ENCODE measurements around the gene SND1.

Gene SND1

GRCh38 chr7:127810696-127811660 is 159.0 kb downstream of the SND1 start:
- TF ChIP-seq, protein P1, sequence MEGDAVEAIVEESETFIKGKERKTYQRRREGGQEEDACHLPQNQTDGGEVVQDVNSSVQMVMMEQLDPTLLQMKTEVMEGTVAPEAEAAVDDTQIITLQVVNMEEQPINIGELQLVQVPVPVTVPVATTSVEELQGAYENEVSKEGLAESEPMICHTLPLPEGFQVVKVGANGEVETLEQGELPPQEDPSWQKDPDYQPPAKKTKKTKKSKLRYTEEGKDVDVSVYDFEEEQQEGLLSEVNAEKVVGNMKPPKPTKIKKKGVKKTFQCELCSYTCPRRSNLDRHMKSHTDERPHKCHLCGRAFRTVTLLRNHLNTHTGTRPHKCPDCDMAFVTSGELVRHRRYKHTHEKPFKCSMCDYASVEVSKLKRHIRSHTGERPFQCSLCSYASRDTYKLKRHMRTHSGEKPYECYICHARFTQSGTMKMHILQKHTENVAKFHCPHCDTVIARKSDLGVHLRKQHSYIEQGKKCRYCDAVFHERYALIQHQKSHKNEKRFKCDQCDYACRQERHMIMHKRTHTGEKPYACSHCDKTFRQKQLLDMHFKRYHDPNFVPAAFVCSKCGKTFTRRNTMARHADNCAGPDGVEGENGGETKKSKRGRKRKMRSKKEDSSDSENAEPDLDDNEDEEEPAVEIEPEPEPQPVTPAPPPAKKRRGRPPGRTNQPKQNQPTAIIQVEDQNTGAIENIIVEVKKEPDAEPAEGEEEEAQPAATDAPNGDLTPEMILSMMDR (IDR thresholded peaks at IDR 0.05; ENCODE audit: insufficient read depth, low read depth, low read length, missing control alignments): no peak

GRCh38 chr7:127812540-127812939 is 160.5 kb downstream of the SND1 start:
- no peak overlapping the region for H3K4me3 ChIP-seq (ENCODE audit: low read depth, low read length)
- TF ChIP-seq, protein P1 (IDR thresholded peaks at IDR 0.05; ENCODE audit: insufficient read depth, low read depth, low read length, missing control alignments): no peak
- DNase-seq (ENCODE audit: low read depth): no peak

More at GRCh38 chr7:127810696-127811660, 159.0 kb downstream of the SND1 start:
- DNase-seq (ENCODE audit: low read depth): no peak
- no peak overlapping the region for H3K4me3 ChIP-seq (ENCODE audit: low read depth, low read length)

GRCh38 chr7:127813991-127814541 is 162.1 kb downstream of the SND1 start:
- TF ChIP-seq, protein P1 (IDR thresholded peaks at IDR 0.05; ENCODE audit: insufficient read depth, low read depth, low read length, missing control alignments): no peak
- DNase-seq (ENCODE audit: low read depth): no peak
- H3K4me3 ChIP-seq (ENCODE audit: low read depth, low read length): no peak overlapping the region

DNA sequence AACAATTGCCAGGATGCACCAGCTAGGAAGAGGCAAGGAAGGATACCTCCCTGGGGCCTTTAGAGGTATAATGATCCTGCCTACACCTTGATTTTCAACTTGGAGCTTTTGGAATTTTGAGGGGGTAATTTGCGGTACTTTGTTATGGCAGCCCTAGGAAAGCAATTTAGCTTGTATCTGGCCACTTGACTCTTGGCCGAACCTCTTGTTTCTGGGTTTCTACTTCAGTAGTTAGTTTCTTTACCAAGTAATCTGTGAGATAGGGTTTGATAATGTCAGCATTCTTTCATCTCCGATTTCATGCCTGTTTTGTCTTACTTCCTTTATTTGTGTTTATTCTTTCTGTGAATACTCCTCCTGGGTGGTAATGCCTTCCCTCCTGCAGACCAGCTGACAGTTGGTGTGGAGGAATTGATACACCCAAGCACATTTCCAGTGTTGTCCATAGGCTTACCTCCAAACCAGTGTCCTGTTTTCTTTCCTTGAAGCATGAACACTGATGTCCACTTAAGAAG is 163.7 kb downstream of the SND1 start:
- DNase-seq (ENCODE audit: low read depth): no peak
- H3K4me3 ChIP-seq (ENCODE audit: low read depth, low read length): no peak overlapping the region
- TF ChIP-seq, protein P1 (IDR thresholded peaks at IDR 0.05; ENCODE audit: insufficient read depth, low read depth, low read length, missing control alignments): no peak

GRCh38 chr7:127816354-127817190 is 164.6 kb downstream of the SND1 start:
- DNase-seq (ENCODE audit: low read depth): no peak
- no peak overlapping the region for H3K4me3 ChIP-seq (ENCODE audit: low read depth, low read length)
- TF ChIP-seq, protein P1 (IDR thresholded peaks at IDR 0.05; ENCODE audit: insufficient read depth, low read depth, low read length, missing control alignments): no peak

GRCh38 chr7:127817466-127817865 is 165.5 kb downstream of the SND1 start:
- no peak overlapping the region for H3K4me3 ChIP-seq (ENCODE audit: low read depth, low read length)
- TF ChIP-seq, protein P1 (IDR thresholded peaks at IDR 0.05; ENCODE audit: insufficient read depth, low read depth, low read length, missing control alignments): no peak
- DNase-seq (ENCODE audit: low read depth): no peak
